Keratinocyte (primary cell): Measurements from ENCODE around the gene PLXDC1.

Source experiments
- CTCF ChIP-seq, 3 experiments: IDR thresholded peaks in 1 of 3; conservative IDR thresholded peaks in 1 of 3; optimal IDR thresholded peaks in 1 of 3; 2 replicates in 2 of 3; 3 replicates in 1 of 3; pipeline versions ENCODE3 to v1.5.1; 2011; ENCODE audit warnings: low read length in 3 of 3, mild to moderate bottlenecking in 3 of 3, moderate library complexity in 2 of 3, control low read depth in 1 of 3, inconsistent platforms in 1 of 3; ENCODE audit not compliant: insufficient read depth in 2 of 3; ENCODE audit errors: extremely low read depth in 1 of 3
- EZH2 ChIP-seq: IDR thresholded peaks from one replicate; pipeline ENCODE4 v1.6.1; 2012; ENCODE audit warnings: inconsistent platforms, mild to moderate bottlenecking, low read length, moderate library complexity

GRCh38 chr17:39183045-39183444 lies 31.6 kb upstream of the PLXDC1 start:
- TF ChIP-seq EZH2: no peak
- no peak for TF ChIP-seq CTCF (optimal IDR thresholded peaks at IDR 0.05 in 1 of 3, IDR thresholded peaks at IDR 0.05 in 1 of 3, conservative IDR thresholded peaks at IDR 0.05 in 1 of 3; ENCODE audit: extremely low read depth in 1 of 3, insufficient read depth in 2 of 3, low read length in 3 of 3)
